ENCODE results near the gene LRP1-AS. TPM values are rescaled to one million over a fixed set of nuclear protein-coding genes. Genes with fewer than 3 reads are reported as not detected.

LRP1-AS gene
- total and polyA plus RNA-seq, 8 donors: not detected

DNA sequence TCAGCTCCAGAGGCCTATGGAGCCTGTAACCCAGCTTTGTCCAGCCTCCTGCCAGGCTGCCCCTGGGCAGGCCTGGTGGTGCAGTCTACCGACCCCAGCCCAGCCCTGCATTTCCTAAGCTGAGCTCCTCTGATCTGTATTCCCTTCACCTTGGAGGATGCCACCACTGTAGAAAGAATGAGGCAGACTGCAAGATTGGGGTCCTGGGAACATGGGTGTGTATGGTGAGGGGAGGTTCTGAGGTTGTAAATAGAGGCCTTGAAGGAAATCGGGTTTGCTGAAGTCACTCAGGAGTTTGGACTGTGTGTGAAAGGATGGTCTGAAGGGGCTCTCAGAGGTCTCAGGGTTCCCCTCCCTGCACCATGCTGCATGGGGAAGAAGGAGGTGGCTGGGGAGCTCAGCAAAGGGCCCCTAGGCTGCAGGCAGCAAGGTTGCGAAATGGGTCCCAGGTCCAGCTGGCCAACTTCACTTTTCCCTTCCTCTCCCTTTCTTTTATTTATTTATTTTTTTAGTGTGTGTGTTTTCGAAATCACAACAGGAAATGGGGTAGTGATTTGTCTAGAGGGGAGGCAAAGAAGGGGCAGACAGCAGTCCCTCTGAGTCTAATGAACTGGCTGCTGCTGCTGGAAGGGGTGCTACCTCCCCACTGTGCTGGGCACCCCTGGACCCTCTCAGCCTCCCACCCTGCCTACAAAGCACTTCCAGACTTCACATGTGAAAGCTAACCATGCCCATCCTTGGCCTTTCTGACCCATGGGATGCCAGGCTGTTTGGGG lies 1.2 kb upstream of the LRP1-AS start:
- peak; percentile 44 to 78 for DNase-seq
- Histone ChIP-seq H3K36me3 (peaks cover 18 to 43% (median 31%) of the 10 kb centered on the region in 4 donors), H3K27ac (peak overlapping the region; percentile 54 to 88 (median 83)), H3K27me3 (no peaks in the 10 kb centered on the region), H3K4me3 (peak overlapping the region in 1 of 4 donors; percentile 8), H3K9me3 (no peaks in the 10 kb centered on the region), H3K4me1 (peaks cover 77 to 89% (median 80%) of the 10 kb centered on the region in 4 donors)
- WGBS, 5 donors: 43 to 80% (median 67%) methylated on average over 4 of the region's 4 CpGs
- TF ChIP-seq, protein P1, sequence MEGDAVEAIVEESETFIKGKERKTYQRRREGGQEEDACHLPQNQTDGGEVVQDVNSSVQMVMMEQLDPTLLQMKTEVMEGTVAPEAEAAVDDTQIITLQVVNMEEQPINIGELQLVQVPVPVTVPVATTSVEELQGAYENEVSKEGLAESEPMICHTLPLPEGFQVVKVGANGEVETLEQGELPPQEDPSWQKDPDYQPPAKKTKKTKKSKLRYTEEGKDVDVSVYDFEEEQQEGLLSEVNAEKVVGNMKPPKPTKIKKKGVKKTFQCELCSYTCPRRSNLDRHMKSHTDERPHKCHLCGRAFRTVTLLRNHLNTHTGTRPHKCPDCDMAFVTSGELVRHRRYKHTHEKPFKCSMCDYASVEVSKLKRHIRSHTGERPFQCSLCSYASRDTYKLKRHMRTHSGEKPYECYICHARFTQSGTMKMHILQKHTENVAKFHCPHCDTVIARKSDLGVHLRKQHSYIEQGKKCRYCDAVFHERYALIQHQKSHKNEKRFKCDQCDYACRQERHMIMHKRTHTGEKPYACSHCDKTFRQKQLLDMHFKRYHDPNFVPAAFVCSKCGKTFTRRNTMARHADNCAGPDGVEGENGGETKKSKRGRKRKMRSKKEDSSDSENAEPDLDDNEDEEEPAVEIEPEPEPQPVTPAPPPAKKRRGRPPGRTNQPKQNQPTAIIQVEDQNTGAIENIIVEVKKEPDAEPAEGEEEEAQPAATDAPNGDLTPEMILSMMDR (IDR thresholded peaks at IDR 0.05): no peak
- TF ChIP-seq POLR2AphosphoS5 (IDR thresholded peaks at IDR 0.05): no peak
- no peak for TF ChIP-seq EP300 (IDR thresholded peaks at IDR 0.05)
- no peak for TF ChIP-seq POLR2A (IDR thresholded peaks at IDR 0.05)
- intact Hi-C loops (cut with DNase I; ENCODE audit: low total_unique reads): no loop called here

GRCh38 chr12:57146092-57146491 lies 1.3 kb downstream of the LRP1-AS start:
- Histone ChIP-seq H3K27me3 (no peaks in the 10 kb centered on the region), H3K4me3 (no peak overlapping the region), H3K36me3 (peaks cover 25 to 68% (median 56%) of the 10 kb centered on the region in 4 donors), H3K27ac (peak overlapping the region in 4 of 5 donors; percentile 69 to 88 (median 79)), H3K9me3 (no peaks in the 10 kb centered on the region), H3K4me1 (peaks cover 58 to 64% (median 61%) of the 10 kb centered on the region in 4 donors)
- intact Hi-C loops (cut with DNase I; ENCODE audit: low total_unique reads): no loop called here
- no peak for DNase-seq
- TF ChIP-seq POLR2A (IDR thresholded peaks at IDR 0.05): no peak
- TF ChIP-seq POLR2AphosphoS5 (IDR thresholded peaks at IDR 0.05): no peak
- TF ChIP-seq, protein P1 (IDR thresholded peaks at IDR 0.05): no peak
- TF ChIP-seq EP300 (IDR thresholded peaks at IDR 0.05): no peak
- WGBS, 5 donors: 48 to 61% (median 55%) methylated on average over 2 of the region's 2 CpGs

DNA sequence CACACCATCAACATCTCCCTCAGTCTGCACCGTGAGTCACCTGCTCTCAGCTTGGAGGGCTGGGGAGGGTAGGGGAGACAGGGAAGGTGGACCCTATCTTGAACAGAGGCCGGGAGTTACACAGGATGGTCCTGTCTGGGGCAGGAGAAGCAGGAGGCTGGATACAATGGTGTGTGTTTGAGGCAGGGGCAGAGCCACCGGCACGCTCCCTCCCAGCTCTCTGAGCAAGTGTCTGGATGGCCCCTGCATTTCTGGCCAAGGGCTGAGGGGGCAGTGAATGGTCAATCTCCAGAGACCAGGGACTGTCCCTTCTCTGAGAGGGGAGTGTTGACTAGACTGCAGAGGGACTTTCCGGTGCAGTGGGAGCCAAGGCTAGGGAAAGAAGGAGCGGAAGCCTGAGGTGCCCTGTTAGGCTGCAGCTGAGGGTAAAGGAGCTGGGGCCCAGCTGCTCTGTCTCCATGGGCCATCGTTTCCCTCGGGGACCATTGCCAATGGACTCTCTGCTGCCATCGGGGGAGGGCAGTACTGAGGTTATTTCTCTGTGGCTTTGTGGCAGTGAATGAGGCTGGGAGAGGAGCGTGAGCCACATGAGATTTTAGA lies 1.9 kb downstream of the LRP1-AS start:
- Histone ChIP-seq H3K27me3 (no peaks in the 10 kb centered on the region), H3K4me3 (no peak overlapping the region), H3K4me1 (peaks cover 53 to 58% (median 56%) of the 10 kb centered on the region in 4 donors), H3K36me3 (peaks cover 25 to 74% (median 62%) of the 10 kb centered on the region in 4 donors), H3K9me3 (no peaks in the 10 kb centered on the region), H3K27ac (peak overlapping the region in 4 of 5 donors; percentile 33 to 88 (median 79))
- WGBS, 5 donors: 64 to 73% (median 72%) methylated on average over 9 to 10 of the region's 10 CpGs
- intact Hi-C loops (cut with DNase I; ENCODE audit: low total_unique reads): no loop called here
- TF ChIP-seq POLR2AphosphoS5 (IDR thresholded peaks at IDR 0.05) (no peak), EP300 (IDR thresholded peaks at IDR 0.05) (no peak), POLR2A (IDR thresholded peaks at IDR 0.05) (no peak)
- TF ChIP-seq, protein P1 (IDR thresholded peaks at IDR 0.05): no peak
- no peak for DNase-seq

DNA sequence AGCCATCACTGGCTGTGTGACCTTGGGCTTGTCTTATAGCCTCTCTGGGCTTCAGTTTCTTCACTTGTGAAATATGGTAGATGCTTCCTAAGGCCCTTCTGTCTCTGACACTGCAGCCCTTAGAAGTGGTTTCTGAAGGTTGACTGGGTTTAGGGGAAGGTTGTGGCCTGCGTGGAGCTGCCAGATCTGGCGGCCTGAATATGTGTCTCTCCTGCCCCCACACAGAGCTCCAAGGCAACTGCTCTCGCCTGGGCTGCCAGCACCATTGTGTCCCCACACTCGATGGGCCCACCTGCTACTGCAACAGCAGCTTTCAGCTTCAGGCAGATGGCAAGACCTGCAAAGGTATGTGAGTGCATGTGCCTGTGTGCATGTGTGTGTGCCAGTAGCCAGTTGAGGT lies 4.0 kb downstream of the LRP1-AS start:
- H3K36me3 ChIP-seq: peaks cover 27 to 91% (median 83%) of the 10 kb centered on the region in 4 donors
- peak overlapping the region in 3 of 5 donors; percentile 14 to 53 (median 44) for H3K27ac ChIP-seq

More for the DNA sequence above, 4.0 kb downstream of the LRP1-AS start:
- H3K9me3 ChIP-seq: no peaks in the 10 kb centered on the region
- H3K4me3 ChIP-seq: no peak overlapping the region
- H3K4me1 ChIP-seq: peaks cover 41 to 49% (median 45%) of the 10 kb centered on the region in 4 donors
- no peak for DNase-seq
- TF ChIP-seq POLR2A (IDR thresholded peaks at IDR 0.05) (no peak), POLR2AphosphoS5 (IDR thresholded peaks at IDR 0.05) (no peak), EP300 (IDR thresholded peaks at IDR 0.05) (no peak)
- TF ChIP-seq, protein P1 (IDR thresholded peaks at IDR 0.05): no peak
- intact Hi-C loops (cut with DNase I; ENCODE audit: low total_unique reads): no loop called here
- no peaks in the 10 kb centered on the region for H3K27me3 ChIP-seq
- WGBS, 5 donors: 72 to 89% (median 83%) methylated on average over 2 to 4 of the region's 4 CpGs

All from stomach (tissue), 9 donors.